ENCODE results near the gene KREMEN1. TPM values are rescaled to one million over a fixed set of nuclear protein-coding genes. Genes with fewer than 3 reads are reported as not detected.

Gene KREMEN1
- total RNA-seq, 1 donor from 2014 or later, result 24.6 TPM

- TF ChIP-seq CTCF (IDR thresholded peaks at IDR 0.05) (no peak), POLR2A (IDR thresholded peaks at IDR 0.05) (no peak), POLR2AphosphoS5 (IDR thresholded peaks at IDR 0.05; ENCODE audit: insufficient read depth in 1 of 2, low read depth in 1 of 2) (no peak)
- Histone ChIP-seq H3K4me1 (no peaks in the 10 kb centered on the region), H3K27ac (no peak overlapping the region), H3K36me3 (no peaks in the 10 kb centered on the region), H3K27me3 (no peaks in the 10 kb centered on the region), H3K4me3 (no peak overlapping the region), H3K9me3 (no peaks in the 10 kb centered on the region)
- intact Hi-C loops (cut with DNase I), result no loop called here
- DNase-seq (ENCODE audit: extremely low spot score in 2 of 2), result no peak
Observed at GRCh38 chr22:29175312-29175835, 102.5 kb downstream of the KREMEN1 start.

- TF ChIP-seq CTCF (IDR thresholded peaks at IDR 0.05), result no peak
- Histone ChIP-seq H3K4me1 (no peaks in the 10 kb centered on the region), H3K36me3 (no peaks in the 10 kb centered on the region), H3K27me3 (no peaks in the 10 kb centered on the region), H3K27ac (no peak overlapping the region), H3K4me3 (no peak overlapping the region), H3K9me3 (no peaks in the 10 kb centered on the region)
- intact Hi-C loops (cut with DNase I), result no loop called here
- DNase-seq (ENCODE audit: extremely low spot score in 2 of 2), result peak in 1 of 2 donors; percentile 58
Observed at GRCh38 chr22:29183971-29184848, 111.4 kb downstream of the KREMEN1 start.

- no peak overlapping the region for H3K4me3 ChIP-seq
- TF ChIP-seq POLR2AphosphoS5 (IDR thresholded peaks at IDR 0.05; ENCODE audit: insufficient read depth in 1 of 2, low read depth in 1 of 2) (no peak), CTCF (IDR thresholded peaks at IDR 0.05) (no peak), POLR2A (IDR thresholded peaks at IDR 0.05) (no peak)
- no peaks in the 10 kb centered on the region for H3K9me3 ChIP-seq
- intact Hi-C loops (cut with DNase I), result no loop called here
- no peak overlapping the region for H3K27ac ChIP-seq
- no peaks in the 10 kb centered on the region for H3K36me3 ChIP-seq
- H3K27me3 ChIP-seq, result no peaks in the 10 kb centered on the region
- H3K4me1 ChIP-seq, result no peaks in the 10 kb centered on the region
- DNase-seq (ENCODE audit: extremely low spot score in 2 of 2), result peak in 1 of 2 donors; percentile 67
Observed at GRCh38 chr22:29184849-29185490, 112.1 kb downstream of the KREMEN1 start.

GRCh38 chr22:29186302-29186701, 113.5 kb downstream of the KREMEN1 start:
- intact Hi-C loops (cut with DNase I), result no loop called here
- no peaks in the 10 kb centered on the region for H3K4me1 ChIP-seq
- no peak for DNase-seq (ENCODE audit: extremely low spot score in 2 of 2)

More at GRCh38 chr22:29186302-29186701, 113.5 kb downstream of the KREMEN1 start:
- Histone ChIP-seq H3K27ac (no peak overlapping the region), H3K27me3 (no peaks in the 10 kb centered on the region), H3K36me3 (no peaks in the 10 kb centered on the region), H3K4me3 (no peak overlapping the region), H3K9me3 (no peaks in the 10 kb centered on the region)
- no peak for TF ChIP-seq POLR2AphosphoS5 (IDR thresholded peaks at IDR 0.05; ENCODE audit: insufficient read depth in 1 of 2, low read depth in 1 of 2)
- TF ChIP-seq POLR2A (IDR thresholded peaks at IDR 0.05), result no peak
- TF ChIP-seq CTCF (IDR thresholded peaks at IDR 0.05), result no peak
